H1 (cell line): Measurements from ENCODE around the gene SPINDOC. TPM values are rescaled to one million over a fixed set of nuclear protein-coding genes. Genes with fewer than 3 reads are reported as not detected.

Source experiments
- CTCF ChIA-PET: fragments of 300-600 bp; sonication (Branson Sonifier 250); formaldehyde crosslinking; loops from one replicate; lab custom pipeline; 2021; ENCODE audit not compliant: partially characterized antibody; lab: Charles Lee
- POLR2A ChIA-PET: fragments of 300-600 bp; sonication (Branson Sonifier 250); formaldehyde crosslinking; loops from one replicate; lab custom pipeline; 2021; ENCODE audit warnings: inconsistent platforms; ENCODE audit not compliant: partially characterized antibody; lab: Charles Lee
- DNase-seq, 2 experiments: peaks; one replicate each; pipeline versions ENCODE4 v3.0.0 to v3.0.0-alpha.2; 2010 to 2022; ENCODE audit warnings: low spot score in 2 of 2, low read depth in 1 of 2, mixed read lengths in 1 of 2
- FAIRE-seq: peaks from 2 replicates; lab custom pipeline; 2011; peaks lifted over from hg19 to GRCh38; lab: Jason Lieb, UNC
- H2AFZ ChIP-seq: 2 replicates; pipeline ENCODE4 v1.8.1; 2012; ENCODE audit warnings: low read length, inconsistent platforms
- H2AK5ac ChIP-seq: 2 replicates; pipeline ENCODE4 v1.6.1; 2013; ENCODE audit warnings: low read depth, low read length
- H2BK120ac ChIP-seq: replicated peaks from 2 replicates; pipeline ENCODE3; 2013; ENCODE audit warnings: low read depth, low read length, inconsistent platforms
- H2BK12ac ChIP-seq: 2 replicates; pipeline ENCODE4 v1.6.1; 2013; ENCODE audit warnings: low read depth, low read length
- H2BK15ac ChIP-seq: 2 replicates; pipeline ENCODE4 v1.6.1; 2013; ENCODE audit warnings: low read length
- H2BK20ac ChIP-seq: 2 replicates; pipeline ENCODE4 v1.6.1; 2013; ENCODE audit warnings: low read length
- H2BK5ac ChIP-seq: 2 replicates; pipeline ENCODE4 v1.6.1; 2013; ENCODE audit warnings: low read depth, low read length
- H3K14ac ChIP-seq: 2 replicates; pipeline ENCODE4 v1.6.1; 2013; ENCODE audit warnings: inconsistent platforms; ENCODE audit not compliant: insufficient read length
- H3K18ac ChIP-seq: 2 replicates; pipeline ENCODE4 v1.6.1; 2013; ENCODE audit warnings: low read length; ENCODE audit errors: extremely low read depth
- H3K23ac ChIP-seq: 2 replicates; pipeline ENCODE4 v1.6.1; 2013; ENCODE audit warnings: inconsistent platforms; ENCODE audit not compliant: insufficient read length
- H3K23me2 ChIP-seq: 2 replicates; pipeline ENCODE4 v1.6.1; 2013; ENCODE audit warnings: low read depth, low read length
- H3K27ac ChIP-seq: 2 replicates; pipeline ENCODE4 v1.6.1; 2011; ENCODE audit warnings: low read depth, low read length, inconsistent platforms
- H3K27me3 ChIP-seq, 4 experiments: replicated peaks in 1 of 4; 1 replicate in 1 of 4; 2 replicates in 3 of 4; pipeline versions ENCODE4 v1.6.1 to v1.8.1; 2011 to 2013; ENCODE audit warnings: low read length in 3 of 4, mild to moderate bottlenecking in 3 of 4, inconsistent platforms in 2 of 4, mixed read lengths in 2 of 4, moderate library complexity in 1 of 4; ENCODE audit not compliant: control insufficient read depth in 3 of 4, insufficient read depth in 3 of 4; ENCODE audit errors: extremely low read depth in 1 of 4
- H3K36me3 ChIP-seq, 4 experiments: 2 replicates each; pipeline versions ENCODE4 v1.6.1 to v1.8.1; 2011 to 2013; ENCODE audit warnings: mild to moderate bottlenecking in 4 of 4, low read length in 3 of 4, moderate library complexity in 2 of 4, control low read depth in 1 of 4, inconsistent platforms in 1 of 4; ENCODE audit not compliant: insufficient read depth in 4 of 4, control insufficient read depth in 2 of 4
- H3K4ac ChIP-seq: replicated peaks from 2 replicates; pipeline ENCODE3; 2013; ENCODE audit warnings: low read length, low read depth, mixed read lengths, inconsistent platforms; ENCODE audit not compliant: insufficient read length
- H3K4me1 ChIP-seq, 4 experiments: replicated peaks in 1 of 4; 1 replicate in 1 of 4; 2 replicates in 3 of 4; pipeline versions ENCODE4 v1.6.1 to v1.8.1; 2011 to 2013; ENCODE audit warnings: low read length in 3 of 4, inconsistent platforms in 2 of 4, mixed read lengths in 1 of 4; ENCODE audit not compliant: insufficient read depth in 4 of 4, control insufficient read depth in 3 of 4
- H3K4me2 ChIP-seq, 2 experiments: 2 replicates each; pipeline versions ENCODE4 v1.6.1 to v1.8.1; 2011 to 2013; ENCODE audit warnings: low read depth in 2 of 2, low read length in 2 of 2, control low read depth in 1 of 2, inconsistent platforms in 1 of 2, mild to moderate bottlenecking in 1 of 2; ENCODE audit not compliant: insufficient read depth in 1 of 2
- H3K4me3 ChIP-seq, 4 experiments: fragments of 200-600, 300-600 bp in 1 of 4; sonication (generic), shearing (Covaris generic), sonication (Bioruptor Twin) in 1 of 4; 2 replicates each; pipeline versions ENCODE4 v1.5.1 to v1.8.1; 2011 to 2016; ENCODE audit warnings: low read length in 4 of 4, low read depth in 3 of 4, control low read depth in 2 of 4, inconsistent platforms in 2 of 4, mild to moderate bottlenecking in 2 of 4, mixed read lengths in 1 of 4, moderate library complexity in 1 of 4; ENCODE audit not compliant: insufficient read depth in 2 of 4; ENCODE audit errors: extremely low read depth in 1 of 4
- H3K56ac ChIP-seq: replicated peaks from 2 replicates; pipeline ENCODE3; 2013; ENCODE audit warnings: low read depth, mild to moderate bottlenecking, mixed read lengths, low read length, inconsistent platforms; ENCODE audit not compliant: insufficient read length
- H3K79me1 ChIP-seq: 2 replicates; pipeline ENCODE4 v1.6.1; 2013; ENCODE audit warnings: low read depth, low read length, control low read depth
- H3K79me2 ChIP-seq, 2 experiments: 2 replicates each; pipeline versions ENCODE4 v1.6.1 to v1.8.1; 2012 to 2013; ENCODE audit warnings: low read length in 2 of 2, mild to moderate bottlenecking in 2 of 2, inconsistent platforms in 1 of 2; ENCODE audit not compliant: insufficient read depth in 2 of 2, control insufficient read depth in 1 of 2
- H3K9ac ChIP-seq, 4 experiments: replicated peaks in 1 of 4; 1 replicate in 1 of 4; 2 replicates in 3 of 4; pipeline versions ENCODE4 v1.6.1 to v1.8.1; 2011 to 2013; ENCODE audit warnings: low read depth in 3 of 4, low read length in 3 of 4, control low read depth in 2 of 4, mild to moderate bottlenecking in 2 of 4, moderate library complexity in 2 of 4, inconsistent platforms in 1 of 4; ENCODE audit errors: extremely low read depth in 1 of 4
- H3K9me3 ChIP-seq, 2 experiments: 2 replicates each; pipeline versions ENCODE4 v1.6.1 to v1.8.1; 2012 to 2013; ENCODE audit warnings: mild to moderate bottlenecking in 2 of 2, moderate library complexity in 2 of 2, control low read depth in 1 of 2, inconsistent platforms in 1 of 2, low read depth in 1 of 2, low read length in 1 of 2, mixed read lengths in 1 of 2; ENCODE audit not compliant: insufficient read depth in 2 of 2
- H4K20me1 ChIP-seq, 2 experiments: replicated peaks in 1 of 2; 2 replicates each; pipeline versions ENCODE3 to v1.8.1; 2011 to 2013; ENCODE audit warnings: inconsistent platforms in 2 of 2, low read length in 2 of 2, mild to moderate bottlenecking in 1 of 2; ENCODE audit not compliant: insufficient read depth in 2 of 2, control insufficient read depth in 1 of 2
- H4K5ac ChIP-seq: 2 replicates; pipeline ENCODE4 v1.6.1; 2013; ENCODE audit warnings: low read length, low read depth, mixed read lengths, inconsistent platforms; ENCODE audit not compliant: insufficient read length
- H4K8ac ChIP-seq: 2 replicates; pipeline ENCODE4 v1.8.0; 2013; ENCODE audit warnings: mild to moderate bottlenecking, moderate library complexity, low read length, inconsistent platforms; ENCODE audit not compliant: insufficient read depth; ENCODE audit errors: extremely low read depth
- H4K91ac ChIP-seq: replicated peaks from 2 replicates; pipeline ENCODE3; 2013; ENCODE audit warnings: low read length, mixed read lengths, inconsistent platforms; ENCODE audit not compliant: insufficient read length
- CREB1 ChIP-seq: IDR thresholded peaks from 2 replicates; pipeline ENCODE4 v1.6.1; 2012; ENCODE audit warnings: inconsistent platforms
- E2F6 ChIP-seq: IDR thresholded peaks from 2 replicates; pipeline ENCODE4 v1.6.1; 2012; ENCODE audit warnings: inconsistent platforms
- EZH2 ChIP-seq: fragments of 200-600 bp; sonication (generic); IDR thresholded peaks from 2 replicates; pipeline ENCODE4 v1.7.1; 2012; ENCODE audit warnings: low read depth, mild to moderate bottlenecking, moderate library complexity, low read length, inconsistent platforms; ENCODE audit not compliant: severe bottlenecking
- GABPA ChIP-seq: IDR thresholded peaks from 2 replicates; pipeline ENCODE4 v1.6.1; 2011; ENCODE audit warnings: mild to moderate bottlenecking, low read length, moderate library complexity, borderline replicate concordance; ENCODE audit not compliant: insufficient read depth
- MAX ChIP-seq: IDR thresholded peaks from 2 replicates; pipeline ENCODE4 v1.6.1; 2012; ENCODE audit warnings: inconsistent platforms
- POU5F1 ChIP-seq: IDR thresholded peaks from 2 replicates; pipeline ENCODE4 v1.6.1; 2011; ENCODE audit warnings: low read depth, mild to moderate bottlenecking, low read length, moderate library complexity
- SRF ChIP-seq: IDR thresholded peaks from 2 replicates; pipeline ENCODE4 v1.6.1; 2011; ENCODE audit warnings: mild to moderate bottlenecking, low read depth, low read length, moderate library complexity
- TCF12 ChIP-seq: IDR thresholded peaks from 2 replicates; pipeline ENCODE4 v1.6.1; 2011; ENCODE audit warnings: low read depth, mild to moderate bottlenecking, low read length
- WGBS, 2 experiments: shearing (Covaris generic) in 1 of 2; methylation state at CpG; one replicate each; pipeline versions ENCODE4 v1.1.6 to v1.1.7; 2013 to 2015; ENCODE audit warnings: low lambda C conversion rate in 2 of 2, mixed read lengths in 2 of 2, inconsistent platforms in 1 of 2, low coverage in 1 of 2, missing lambda C conversion rate in 1 of 2; ENCODE audit not compliant: insufficient replicate concordance in 2 of 2, insufficient coverage in 1 of 2, insufficient read length in 1 of 2; ENCODE audit errors: extremely low coverage in 1 of 2, missing lambda C conversion rate in 1 of 2; 5-methylcytosine and 5-hydroxymethylcytosine counted together
- polyA plus RNA-seq, 7 experiments: library from polyadenylated mRNA; depleted of rRNA in 3 of 7; stranded (reverse) in 5 of 7; unstranded in 2 of 7; fragments of >200 nt in 5 of 7; fragments of 200-250 nt in 2 of 7; gene quantifications; 1 replicate in 5 of 7; 2 replicates in 1 of 7; 4 replicates in 1 of 7; pipeline versions ENCODE4 v1.2.1 to v1.2.3, GENCODE V29; 2011 to 2013; ENCODE audit warnings: missing spikeins in 2 of 7, mixed read lengths in 2 of 7
- total RNA-seq: library from RNA; stranded (reverse); fragmentation: NEBNext Ultra II Directional; extraction: Animal tissue kit (Norgen Biotek cat#: 25700); gene quantifications from 2 replicates; pipeline ENCODE4 v1.2.1, GENCODE V29; 2021

SPINDOC gene
- total and polyA plus RNA-seq, 2 of the 8 experiments (the other 6 are each of a cell fraction or from before 2014, with no cell fraction given), result 78.7 to 99.7 TPM

GRCh38 chr11:63875506-63876065 is 62.3 kb downstream of the SPINDOC start:
- H3K9me3 ChIP-seq, result no peaks in the 10 kb centered on the region
- H2BK12ac ChIP-seq, result no peak overlapping the region
- no peaks in the 10 kb centered on the region for H3K36me3 ChIP-seq
- H4K91ac ChIP-seq, result no peak overlapping the region
- H2BK120ac ChIP-seq, result no peak overlapping the region
- no peak overlapping the region for H3K14ac ChIP-seq
- no peak for TF ChIP-seq MAX
- no peak for TF ChIP-seq POU5F1
- no peak for TF ChIP-seq CREB1
- TF ChIP-seq E2F6, result no peak
- TF ChIP-seq SRF, result no peak
- TF ChIP-seq TCF12, result no peak
- no peak for TF ChIP-seq EZH2
- no peak for TF ChIP-seq GABPA
- 93% methylated on average over 8 of the region's 8 CpGs; no CpG with 5 or more reads in 1 of the 2 experiments for WGBS, 2 experiments
- peaks cover 0 to 83% of the 10 kb centered on the region in 2 experiments; a peak in 2 of 4 replicates for H3K79me2 ChIP-seq
- H2BK20ac ChIP-seq, result no peak overlapping the region
- ChIA-PET POLR2A (interaction anchor here (0.6 to 1.6 kb wide), 4 partner anchors 18 to 115 kb away, joined by 3 to 6 read pairs (median 3); no protein-coding TSS in a partner anchor), CTCF (interaction anchor here (0.9 to 8.5 kb wide), 17 partner anchors 8 to 141 kb away, joined by 3 to 76 read pairs (median 5); partner anchors contain the start of genes MARK2 and RCOR2)
- peaks cover 12 to 39% of the 10 kb centered on the region in 2 experiments for H4K20me1 ChIP-seq
- no peak overlapping the region for H3K56ac ChIP-seq
- no peaks in the 10 kb centered on the region for H3K27me3 ChIP-seq
- no peak overlapping the region for H3K23ac ChIP-seq
- no peak overlapping the region for H3K4ac ChIP-seq
- H3K18ac ChIP-seq, result no peak overlapping the region
- H2AFZ ChIP-seq, result no peak overlapping the region
- peaks cover 8 to 19% (median 13%) of the 10 kb centered on the region in 4 experiments for H3K4me1 ChIP-seq
- no peak overlapping the region for H3K4me2 ChIP-seq
- DNase-seq, result no peak
- FAIRE-seq, result no peak
- no peak overlapping the region for H2BK5ac ChIP-seq
- H3K23me2 ChIP-seq, result no peaks in the 10 kb centered on the region
- no peak overlapping the region for H3K9ac ChIP-seq
- peaks cover 17% of the 10 kb centered on the region for H3K79me1 ChIP-seq
- H4K8ac ChIP-seq, result no peak overlapping the region
- H2AK5ac ChIP-seq, result no peak overlapping the region
- H3K27ac ChIP-seq, result no peak overlapping the region
- no peak overlapping the region for H3K4me3 ChIP-seq
- H2BK15ac ChIP-seq, result no peak overlapping the region
- no peak overlapping the region for H4K5ac ChIP-seq
